ENCODE data around the gene MYO1B.

DNA sequence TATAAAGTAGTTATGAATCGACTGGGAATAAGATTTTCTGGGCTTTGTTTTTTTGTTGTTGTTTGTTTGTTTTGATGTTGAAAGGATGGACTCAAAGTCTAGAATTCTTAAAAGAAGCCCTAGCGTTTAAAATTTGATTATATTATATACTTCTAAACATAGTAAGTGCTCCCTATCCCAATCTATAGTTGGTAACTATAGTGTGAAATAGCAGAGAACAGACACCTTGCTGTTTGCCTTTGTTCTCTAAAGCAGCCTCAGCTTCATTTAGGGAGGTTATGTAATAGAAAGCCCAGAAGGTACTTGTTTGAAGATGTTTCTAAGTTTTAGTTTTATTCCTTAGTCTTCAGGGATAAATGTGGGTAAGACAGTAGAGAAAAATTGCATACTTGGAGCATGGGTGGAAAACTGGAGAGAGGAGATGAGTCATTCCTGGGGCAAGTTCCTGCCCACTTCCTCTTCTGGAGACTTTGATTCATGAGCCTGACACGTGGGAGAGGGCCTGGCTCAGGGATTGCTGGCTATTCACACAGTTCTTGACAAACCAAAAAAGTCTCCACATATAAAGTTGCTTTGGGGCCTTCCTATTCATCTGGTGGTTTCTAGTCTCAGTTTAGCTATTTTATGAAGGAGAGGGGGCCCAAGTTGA is 131.9 kb downstream of the MYO1B start:
- TF ChIP-seq, protein P1, sequence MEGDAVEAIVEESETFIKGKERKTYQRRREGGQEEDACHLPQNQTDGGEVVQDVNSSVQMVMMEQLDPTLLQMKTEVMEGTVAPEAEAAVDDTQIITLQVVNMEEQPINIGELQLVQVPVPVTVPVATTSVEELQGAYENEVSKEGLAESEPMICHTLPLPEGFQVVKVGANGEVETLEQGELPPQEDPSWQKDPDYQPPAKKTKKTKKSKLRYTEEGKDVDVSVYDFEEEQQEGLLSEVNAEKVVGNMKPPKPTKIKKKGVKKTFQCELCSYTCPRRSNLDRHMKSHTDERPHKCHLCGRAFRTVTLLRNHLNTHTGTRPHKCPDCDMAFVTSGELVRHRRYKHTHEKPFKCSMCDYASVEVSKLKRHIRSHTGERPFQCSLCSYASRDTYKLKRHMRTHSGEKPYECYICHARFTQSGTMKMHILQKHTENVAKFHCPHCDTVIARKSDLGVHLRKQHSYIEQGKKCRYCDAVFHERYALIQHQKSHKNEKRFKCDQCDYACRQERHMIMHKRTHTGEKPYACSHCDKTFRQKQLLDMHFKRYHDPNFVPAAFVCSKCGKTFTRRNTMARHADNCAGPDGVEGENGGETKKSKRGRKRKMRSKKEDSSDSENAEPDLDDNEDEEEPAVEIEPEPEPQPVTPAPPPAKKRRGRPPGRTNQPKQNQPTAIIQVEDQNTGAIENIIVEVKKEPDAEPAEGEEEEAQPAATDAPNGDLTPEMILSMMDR (IDR thresholded peaks at IDR 0.05; ENCODE audit: insufficient read depth, low read length, poor library complexity, severe bottlenecking) = no peak
- no peak for TF ChIP-seq EZH2phosphoT487 (conservative IDR thresholded peaks at IDR 0.05; ENCODE audit: low read length)

Data from SU-DHL-6 (cell line).